ENCODE measurements around the gene SPEF1.

DNA sequence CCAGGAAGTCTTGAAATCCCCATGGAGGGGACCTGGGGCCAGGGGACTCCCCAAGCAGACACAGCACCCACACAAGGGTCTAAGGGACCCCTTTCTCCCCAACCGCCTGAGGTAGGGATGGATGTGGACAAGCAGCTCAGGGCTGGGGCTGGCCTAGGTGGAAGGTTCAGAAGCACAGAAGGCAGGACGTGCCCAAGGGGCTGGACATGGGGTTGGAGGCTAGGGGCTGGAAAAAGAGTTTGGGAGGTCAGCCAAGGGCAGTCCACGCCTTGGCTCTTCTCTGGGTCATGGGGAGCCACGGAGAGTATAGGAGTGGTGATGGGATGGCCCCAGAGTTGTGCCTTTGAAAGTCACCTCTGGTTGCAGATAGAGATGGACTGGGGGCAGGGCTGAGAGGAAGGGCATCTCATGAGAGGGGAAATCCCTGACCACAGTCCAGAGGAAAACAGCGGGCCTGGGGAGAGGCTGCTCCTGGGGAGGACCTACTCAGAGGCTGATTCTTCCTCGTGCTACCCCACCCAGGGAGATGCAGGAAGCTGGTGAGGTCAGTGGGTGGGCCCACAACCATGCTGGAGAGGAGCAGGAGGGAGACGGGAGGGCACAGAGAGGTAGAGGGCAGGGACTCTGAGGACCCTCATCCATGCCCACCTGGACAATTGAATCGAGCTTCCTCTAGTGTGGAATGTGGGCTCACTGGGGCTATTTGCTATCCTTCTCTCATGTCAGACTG, 51.3 kb downstream of the SPEF1 start:
- TF ChIP-seq, protein P1, sequence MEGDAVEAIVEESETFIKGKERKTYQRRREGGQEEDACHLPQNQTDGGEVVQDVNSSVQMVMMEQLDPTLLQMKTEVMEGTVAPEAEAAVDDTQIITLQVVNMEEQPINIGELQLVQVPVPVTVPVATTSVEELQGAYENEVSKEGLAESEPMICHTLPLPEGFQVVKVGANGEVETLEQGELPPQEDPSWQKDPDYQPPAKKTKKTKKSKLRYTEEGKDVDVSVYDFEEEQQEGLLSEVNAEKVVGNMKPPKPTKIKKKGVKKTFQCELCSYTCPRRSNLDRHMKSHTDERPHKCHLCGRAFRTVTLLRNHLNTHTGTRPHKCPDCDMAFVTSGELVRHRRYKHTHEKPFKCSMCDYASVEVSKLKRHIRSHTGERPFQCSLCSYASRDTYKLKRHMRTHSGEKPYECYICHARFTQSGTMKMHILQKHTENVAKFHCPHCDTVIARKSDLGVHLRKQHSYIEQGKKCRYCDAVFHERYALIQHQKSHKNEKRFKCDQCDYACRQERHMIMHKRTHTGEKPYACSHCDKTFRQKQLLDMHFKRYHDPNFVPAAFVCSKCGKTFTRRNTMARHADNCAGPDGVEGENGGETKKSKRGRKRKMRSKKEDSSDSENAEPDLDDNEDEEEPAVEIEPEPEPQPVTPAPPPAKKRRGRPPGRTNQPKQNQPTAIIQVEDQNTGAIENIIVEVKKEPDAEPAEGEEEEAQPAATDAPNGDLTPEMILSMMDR (IDR thresholded peaks at IDR 0.05; ENCODE audit: low read length), result no peak
- TF ChIP-seq EZH2 (IDR thresholded peaks at IDR 0.05; ENCODE audit: borderline replicate concordance, low read length), result no peak
